HG03097 (cell line): ENCODE measurements around the gene SNX30.

Experiments used
- ATAC-seq: cut with Tn5 transposase; IDR thresholded peaks from one replicate; pipeline ENCODE4 v1.9.1; 2021; ENCODE audit not compliant: unreplicated experiment, low FRiP score

SNX30 gene

DNA sequence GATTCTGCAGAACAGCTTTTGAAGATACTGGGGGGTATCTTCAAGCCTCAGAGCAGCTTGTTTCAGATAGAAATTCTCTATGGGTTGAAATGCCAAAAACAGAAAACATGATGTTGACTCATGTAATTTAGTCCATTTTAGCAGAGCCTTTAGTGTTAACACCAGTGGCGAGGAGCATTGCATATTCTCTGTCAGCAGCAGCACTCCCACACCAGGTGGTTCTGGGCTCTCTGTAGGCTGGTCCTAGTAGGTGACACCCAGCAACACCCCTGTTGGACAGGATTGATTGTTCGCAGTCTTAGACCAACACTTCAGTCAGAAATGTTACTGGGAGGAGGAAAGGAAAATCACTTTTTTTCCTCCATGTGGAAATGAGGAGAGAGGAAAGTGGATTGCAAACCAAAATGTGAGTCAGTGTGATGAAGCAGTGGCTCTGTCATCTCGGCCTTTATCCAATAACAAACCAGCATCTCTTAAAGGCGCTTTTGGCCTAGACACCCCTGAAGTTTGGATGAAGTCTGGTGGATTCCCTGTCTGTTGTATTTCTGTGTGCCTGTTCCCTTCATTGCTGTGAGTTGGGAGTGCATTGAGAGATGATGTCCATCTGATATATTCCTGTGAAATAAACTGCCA lies 123.3 kb downstream of the SNX30 start:
- no peak for ATAC-seq

DNA sequence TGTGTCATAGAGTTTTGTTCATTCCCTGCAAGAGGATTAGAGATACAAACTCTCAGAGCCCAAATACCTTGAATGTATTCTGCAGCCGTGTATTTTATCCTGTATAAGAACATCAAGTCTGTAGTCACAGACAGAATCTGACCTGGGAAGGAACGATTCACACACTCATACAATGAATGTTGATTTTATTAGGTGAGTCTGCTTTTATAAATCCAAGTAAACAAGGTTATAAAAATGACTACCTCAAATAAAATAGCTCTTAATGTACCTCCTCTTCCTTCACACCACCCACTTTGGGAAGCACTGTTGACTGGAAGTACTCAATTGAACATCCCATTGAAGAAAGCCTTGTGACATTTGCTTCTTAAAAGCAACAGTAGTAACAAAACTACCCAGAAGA lies 128.2 kb downstream of the SNX30 start:
- no peak for ATAC-seq

DNA sequence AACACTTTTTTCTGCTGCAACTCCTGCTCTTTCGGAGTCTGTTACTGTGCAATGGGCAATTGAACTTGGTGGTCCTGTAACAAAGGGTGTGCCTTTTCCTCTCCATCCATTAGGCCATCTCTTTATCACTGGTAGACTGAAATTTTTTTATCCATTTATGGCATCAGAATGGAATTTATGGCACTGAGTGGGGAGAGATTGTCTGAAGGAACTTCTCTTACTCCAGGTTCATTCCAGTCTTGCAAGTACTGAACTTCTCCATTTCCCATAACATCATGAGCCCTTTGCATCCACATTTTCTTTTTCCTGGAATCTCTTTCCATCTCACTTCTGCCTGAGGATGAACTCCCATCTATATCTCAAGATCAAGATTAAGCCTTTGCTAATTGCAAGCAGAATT lies 130.1 kb downstream of the SNX30 start:
- no peak for ATAC-seq

DNA sequence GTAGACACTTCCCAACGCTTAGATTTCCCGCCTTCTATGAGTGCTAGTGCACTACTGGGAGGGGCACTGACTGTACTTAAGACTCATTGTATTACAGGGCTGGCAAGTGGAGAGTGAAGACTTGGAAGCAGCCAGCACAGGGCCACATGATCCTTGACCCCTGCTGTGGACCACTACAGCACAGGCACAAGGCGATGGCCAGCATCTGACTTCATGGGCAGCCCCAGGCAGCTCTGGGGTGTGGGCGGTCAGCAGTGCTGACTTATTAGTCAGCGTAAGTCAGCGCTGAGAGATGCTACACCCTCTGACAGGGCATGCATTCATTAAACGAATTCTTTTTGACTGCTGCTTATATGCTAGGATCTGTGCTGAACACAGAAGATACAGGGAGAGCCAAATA lies 130.8 kb downstream of the SNX30 start:
- no peak for ATAC-seq

DNA sequence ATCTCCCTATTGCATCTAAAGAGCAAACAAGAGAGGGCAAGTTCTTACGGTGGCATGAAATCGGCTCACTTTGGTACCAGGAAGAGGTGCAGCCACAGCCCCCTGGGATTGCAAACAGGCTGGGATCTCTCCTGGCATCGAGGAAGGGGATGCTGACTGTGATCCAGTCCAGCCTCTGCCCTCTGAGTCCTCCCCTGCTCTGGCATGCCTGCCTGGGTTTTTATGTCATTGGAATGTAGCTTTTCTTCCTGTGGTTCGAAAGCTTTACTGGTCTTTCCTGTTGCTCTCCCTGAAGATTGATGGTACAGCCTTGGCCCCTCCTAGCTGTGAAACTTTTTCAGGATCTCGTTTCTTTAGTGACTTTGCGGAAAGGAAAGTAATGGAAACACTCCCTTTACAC lies 133.5 kb downstream of the SNX30 start:
- no peak for ATAC-seq

DNA sequence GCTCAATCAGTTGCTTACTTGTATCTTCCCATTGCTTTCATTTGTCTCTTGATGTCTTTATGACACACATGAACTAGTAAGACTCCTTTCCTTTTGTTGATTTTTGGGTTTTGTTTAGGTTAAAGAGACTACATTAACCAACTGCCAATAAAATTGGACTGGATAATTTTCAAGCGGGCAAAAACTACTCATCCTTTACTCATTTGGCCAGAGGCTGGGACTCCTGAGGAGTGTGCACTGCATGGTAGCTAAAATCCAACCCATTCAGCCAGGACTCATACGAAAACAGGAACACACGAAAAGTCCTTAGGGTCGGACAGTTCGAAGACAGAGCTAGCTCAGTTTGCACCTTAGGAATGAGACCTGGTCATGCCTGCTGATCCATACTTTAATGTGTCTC lies 134.2 kb downstream of the SNX30 start:
- ATAC-seq = no peak

DNA sequence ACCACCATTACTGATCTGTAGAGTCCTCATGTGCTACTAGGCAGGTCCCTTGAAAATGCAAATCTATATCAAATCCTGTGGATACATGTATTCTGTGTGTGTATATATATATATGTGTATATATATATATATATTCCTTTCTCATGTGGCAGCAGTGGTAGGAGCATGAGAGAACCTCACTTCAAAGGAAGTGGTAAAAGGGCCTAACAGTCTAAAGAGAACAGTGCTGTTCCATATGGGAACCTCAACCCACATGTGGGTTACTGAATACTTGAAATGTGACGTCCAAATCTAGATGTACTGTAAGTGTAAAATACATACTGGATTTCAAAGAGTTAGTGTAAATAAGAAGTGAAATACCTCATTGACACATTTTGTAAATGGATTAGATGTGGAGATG lies 134.8 kb downstream of the SNX30 start:
- ATAC-seq = no peak

DNA sequence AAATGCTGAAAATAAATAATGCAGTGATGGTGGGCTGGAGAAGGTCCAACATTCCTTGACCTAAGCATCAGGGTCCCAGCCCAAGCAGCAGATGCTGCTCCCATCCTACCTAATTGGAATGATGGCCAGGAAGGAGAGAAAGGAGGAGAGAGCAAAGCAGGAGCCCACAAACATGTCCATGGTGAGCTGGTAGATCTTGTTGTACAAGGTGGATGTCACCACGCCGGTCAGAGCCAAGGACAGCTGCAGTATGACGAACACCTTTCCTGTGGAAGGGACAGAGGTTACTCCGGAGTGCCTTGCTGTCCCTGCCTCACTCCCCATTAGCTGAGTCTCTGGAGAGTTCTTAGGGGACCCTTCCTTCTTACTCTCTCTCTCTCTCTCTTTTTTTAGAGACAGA lies 135.8 kb downstream of the SNX30 start:
- ATAC-seq = no peak

DNA sequence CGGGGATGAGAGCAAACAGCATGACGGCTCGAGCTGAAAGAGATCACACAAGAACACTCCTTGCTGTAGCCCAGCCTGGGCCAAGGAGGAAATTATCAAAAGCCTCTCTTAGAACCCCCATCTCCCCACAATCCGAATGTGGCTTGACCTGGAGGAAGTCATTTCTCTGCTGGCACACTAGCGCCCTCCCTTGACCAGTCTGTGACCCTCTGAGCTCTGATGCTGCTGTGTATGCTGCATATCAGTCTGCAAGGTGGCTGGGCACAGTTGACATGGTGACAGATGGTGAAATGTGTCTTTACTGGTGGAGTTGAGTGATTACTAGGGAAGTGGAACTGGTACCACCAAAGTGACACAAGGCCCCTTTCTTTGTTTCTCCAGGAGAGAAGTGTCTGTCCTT lies 136.8 kb downstream of the SNX30 start:
- no peak for ATAC-seq

DNA sequence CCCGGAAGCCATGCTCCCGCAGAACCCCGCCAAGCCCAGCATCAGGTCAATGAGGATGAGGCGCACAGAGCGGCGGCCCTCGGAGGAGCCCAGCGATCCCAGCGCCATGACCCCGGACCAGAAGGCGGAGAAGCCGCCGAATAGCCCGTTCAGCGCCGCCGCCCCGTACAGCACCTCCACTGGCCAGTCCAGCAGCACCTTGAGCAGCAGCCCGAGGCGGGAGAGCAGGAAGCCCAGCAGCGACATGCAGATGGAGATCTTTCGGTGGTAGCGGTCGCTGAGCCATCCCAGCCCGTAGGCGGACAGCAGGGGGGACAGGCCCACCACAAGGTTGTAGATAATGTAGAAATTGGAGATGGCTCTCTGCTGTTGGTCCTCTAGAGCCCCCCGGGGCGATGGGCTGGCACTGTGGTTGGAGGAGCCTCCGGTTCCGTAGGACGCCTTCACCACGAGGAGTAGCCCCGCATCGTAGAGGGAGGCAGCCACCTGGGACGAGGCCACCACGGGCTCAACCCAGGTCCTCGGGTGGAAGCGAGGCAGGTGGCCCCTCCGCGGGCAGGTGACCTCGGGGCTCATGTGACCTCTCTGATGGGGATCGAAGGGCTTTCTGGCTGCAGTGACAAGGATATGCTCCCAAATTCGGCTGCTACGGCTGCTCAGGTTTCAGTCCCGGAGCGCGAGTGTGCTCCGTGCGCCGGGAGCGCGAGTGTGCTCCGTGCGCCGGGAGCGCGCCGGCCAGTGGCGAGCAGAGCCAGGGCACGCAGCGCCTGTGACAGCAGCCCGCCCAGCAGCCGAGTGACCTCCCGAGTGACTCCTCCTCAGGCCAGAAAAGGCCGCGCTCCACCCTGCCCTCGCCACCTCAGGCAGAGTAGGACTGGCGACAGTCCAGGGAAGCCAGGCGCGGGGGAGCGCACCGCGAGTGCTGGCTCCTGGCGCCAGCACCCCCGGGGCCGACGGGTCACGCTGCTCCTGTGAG lies 139.8 kb downstream of the SNX30 start, which contains the start of gene SLC46A2:
SLC46A2 (minus strand) TSS at position 771 of the 976 bp plus-strand sequence; CDS start at position 576, 195 bp downstream.
- no peak for ATAC-seq

DNA sequence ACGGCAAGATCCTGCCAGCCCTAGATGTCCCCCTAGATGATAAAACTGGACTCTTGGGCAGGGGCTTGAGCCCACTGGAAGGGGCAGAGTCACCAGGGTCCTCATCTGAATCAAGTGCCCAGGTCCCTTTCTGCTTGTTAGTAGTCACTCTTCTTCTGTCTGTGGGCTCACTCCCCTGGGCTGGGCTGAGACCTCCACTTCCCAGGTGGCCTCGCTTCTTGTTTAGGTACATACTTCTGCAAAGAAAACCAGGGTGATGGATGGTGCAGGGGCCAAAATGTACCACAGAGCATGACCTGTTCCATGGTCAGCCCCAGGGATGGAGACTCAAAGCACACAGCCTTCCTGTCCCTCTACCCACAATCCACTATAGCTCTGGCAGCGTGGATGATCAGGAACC lies 141.0 kb downstream of the SNX30 start:
- no peak for ATAC-seq

DNA sequence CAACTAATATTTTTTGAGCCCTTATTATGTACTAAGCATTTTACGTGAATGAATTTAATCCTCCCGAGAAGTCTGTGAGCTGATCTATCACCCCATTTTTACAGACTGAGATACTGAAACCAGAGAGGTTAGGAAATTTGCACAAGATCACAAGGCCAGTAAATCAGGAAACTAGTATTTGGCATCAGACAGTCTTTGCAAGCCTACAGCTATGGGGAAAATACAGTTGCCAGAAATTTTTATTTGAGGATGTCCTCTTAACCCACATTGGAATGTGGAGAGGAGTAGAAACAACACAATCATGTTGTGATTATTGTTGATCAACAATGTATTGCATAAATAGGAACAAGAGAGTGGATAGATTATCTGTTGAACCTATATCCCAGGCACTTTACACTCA lies 142.4 kb downstream of the SNX30 start:
- no peak for ATAC-seq

DNA sequence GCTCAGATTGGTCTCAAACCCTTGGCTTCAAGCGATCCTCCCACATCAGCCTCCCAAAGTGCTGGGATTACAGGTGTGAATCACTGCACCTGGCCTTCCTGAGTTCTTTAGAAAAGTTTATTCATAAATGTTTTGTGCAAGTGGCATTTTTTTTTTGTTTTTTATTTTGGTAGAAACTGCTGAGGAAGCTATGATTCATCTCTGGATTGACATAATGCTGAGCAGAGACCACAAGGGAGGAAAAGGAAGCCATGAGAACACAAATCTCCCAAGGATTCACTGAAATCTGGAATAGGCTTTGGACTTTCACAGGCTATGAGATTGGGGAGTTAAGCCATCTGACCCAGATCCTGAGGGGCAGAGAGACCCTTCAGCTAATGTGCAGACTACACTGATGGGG lies 143.5 kb downstream of the SNX30 start:
- ATAC-seq = no peak

DNA sequence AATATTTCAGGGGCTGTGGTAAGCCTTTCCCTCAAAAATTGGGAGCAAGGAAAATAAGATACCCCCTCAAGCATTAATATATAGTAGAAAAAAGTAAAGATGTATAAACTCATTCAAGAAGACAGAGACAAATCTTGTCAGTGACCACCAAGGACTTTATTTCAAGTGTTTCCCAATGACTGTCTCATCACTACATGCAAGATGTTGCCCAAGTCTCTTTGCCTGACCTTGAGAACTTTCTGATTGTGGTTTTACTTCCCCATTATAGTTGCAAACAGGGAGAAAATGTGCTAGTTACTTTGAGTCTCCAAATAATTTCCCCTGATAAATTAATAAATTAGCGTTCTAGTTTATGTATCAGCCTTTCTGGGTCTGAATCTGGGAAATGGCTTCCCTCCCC lies 144.1 kb downstream of the SNX30 start:
- no peak for ATAC-seq

DNA sequence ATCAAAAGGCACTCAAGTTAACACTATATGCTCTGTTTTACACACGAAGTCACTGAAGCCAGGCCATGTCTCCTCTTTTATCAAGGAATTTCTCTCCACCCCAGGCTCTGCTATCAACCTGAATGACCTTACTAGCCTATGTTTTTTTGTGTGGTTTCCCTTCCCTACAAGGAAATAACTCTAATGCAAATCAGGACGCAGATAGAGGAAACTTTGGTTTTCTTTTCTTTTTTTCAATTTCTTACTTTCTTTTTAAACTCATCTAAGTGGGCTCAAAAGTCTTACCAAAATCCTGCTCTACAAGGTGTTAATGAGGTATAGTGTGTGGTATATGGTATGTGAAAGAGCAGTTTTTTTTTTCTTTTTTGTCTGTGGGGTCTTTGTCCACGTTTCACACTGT lies 145.6 kb downstream of the SNX30 start:
- no peak for ATAC-seq

DNA sequence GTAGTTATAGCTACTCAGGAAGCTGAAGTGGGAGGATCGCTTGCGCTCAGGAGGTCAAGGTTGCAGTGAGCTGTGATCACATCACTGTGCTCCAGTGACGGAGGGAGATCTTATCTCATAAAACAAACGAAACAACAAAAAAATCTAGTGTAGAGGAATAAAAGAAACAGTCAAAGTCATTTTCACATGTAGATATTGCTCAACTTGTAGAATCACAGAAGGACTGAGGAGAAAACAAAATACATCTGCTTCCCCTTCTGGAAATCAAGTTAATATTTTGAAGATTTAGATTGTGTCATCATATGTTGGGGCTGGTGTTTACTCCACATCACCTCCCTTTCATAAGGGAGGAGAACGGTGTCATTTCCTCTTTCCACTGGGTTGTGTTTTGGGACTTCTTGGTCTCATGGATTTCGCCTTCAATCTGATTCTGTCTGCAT lies 148.3 kb downstream of the SNX30 start:
- ATAC-seq = no peak

DNA sequence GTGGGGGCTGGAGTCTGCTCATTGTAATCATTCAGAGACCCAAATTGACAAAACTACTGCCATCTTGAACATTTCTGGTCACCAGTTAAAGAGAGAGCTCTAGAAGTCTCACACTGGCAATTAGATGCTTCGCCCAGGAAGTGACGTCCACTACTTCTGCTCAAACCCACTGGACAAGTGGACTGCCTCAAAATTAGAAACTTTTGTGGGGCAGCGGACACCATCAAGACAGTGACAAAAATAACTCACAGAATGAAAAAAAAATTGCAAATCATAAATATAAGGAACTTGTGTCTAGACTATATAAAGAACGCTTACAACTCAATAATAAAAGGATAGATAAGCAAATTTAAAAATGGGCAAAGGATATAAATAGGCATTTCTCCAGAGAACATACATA lies 149.9 kb downstream of the SNX30 start:
- no peak for ATAC-seq

DNA sequence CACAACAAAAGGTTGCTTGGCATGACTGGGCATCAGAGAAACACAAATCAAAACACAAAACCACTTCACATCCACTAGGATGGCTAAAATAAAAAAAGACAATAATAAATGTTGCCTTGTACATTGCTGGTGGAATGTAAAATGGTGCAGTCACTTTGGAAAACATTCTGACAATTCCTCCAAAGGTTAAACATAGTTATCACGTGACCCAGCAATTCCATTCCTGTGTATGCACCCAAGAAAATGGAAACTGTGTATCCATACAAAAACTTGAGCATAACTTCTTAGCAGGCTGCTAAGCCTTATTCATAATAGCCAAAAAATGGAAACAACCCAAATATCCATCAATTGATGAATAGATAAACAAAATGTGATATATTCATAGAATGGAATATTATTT lies 150.3 kb downstream of the SNX30 start:
- ATAC-seq = no peak

DNA sequence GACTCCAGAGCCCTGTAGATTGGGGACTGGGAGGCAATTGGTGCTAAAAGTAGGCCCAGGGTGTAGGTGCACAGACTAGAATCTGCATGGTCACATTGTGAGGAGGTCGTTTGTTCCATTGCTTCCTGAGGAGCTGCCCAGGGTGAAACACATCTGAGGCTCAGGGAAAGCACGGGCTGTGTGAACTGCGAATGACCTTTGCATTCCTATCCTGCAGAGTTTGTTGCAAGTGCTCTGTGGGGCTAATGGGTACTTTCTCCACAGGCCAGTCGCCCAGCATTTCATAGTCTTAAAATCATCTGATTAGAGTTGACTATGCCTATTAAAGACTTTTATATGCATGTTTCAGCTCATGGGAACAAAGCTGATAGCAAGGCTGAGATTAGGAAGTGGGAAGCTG lies 154.5 kb downstream of the SNX30 start:
- ATAC-seq = no peak

DNA sequence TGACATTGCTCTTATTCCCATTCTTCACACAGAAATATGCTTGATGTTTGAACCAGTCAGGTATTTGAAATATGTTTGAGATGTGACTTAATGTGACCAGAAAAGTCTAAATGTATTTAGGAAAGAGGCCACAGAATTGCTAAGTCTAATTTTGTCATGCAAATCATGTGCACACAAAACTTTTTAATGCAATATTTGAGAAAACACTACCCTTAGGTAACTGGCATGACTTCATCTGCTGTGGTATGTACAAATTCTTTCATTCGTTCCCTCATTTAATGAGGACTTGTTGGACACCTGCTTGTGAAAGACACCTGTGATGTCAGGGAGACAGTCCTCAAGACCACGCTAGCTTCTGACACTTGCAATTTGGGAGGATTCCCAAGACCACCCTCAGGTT lies 161.2 kb downstream of the SNX30 start:
- no peak for ATAC-seq

DNA sequence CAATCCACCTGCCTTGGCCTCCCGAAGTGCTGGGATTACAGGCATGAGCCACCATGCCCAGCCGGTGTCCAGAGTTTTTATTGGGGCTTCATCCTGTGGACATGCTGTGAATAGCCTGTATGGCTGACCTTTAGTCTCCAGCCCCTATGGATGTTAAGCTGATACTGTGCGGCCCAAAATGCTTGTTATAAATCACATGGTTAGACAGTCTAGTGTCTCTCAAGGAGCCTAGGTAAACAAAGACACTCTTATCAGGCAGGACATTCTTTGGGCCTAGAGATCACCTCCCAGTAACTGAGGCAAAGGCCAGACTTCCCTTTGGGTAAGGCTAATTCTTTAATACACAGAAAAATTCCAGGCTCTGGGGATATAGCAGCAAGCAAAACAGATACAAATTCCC lies 162.1 kb downstream of the SNX30 start:
- no peak for ATAC-seq

DNA sequence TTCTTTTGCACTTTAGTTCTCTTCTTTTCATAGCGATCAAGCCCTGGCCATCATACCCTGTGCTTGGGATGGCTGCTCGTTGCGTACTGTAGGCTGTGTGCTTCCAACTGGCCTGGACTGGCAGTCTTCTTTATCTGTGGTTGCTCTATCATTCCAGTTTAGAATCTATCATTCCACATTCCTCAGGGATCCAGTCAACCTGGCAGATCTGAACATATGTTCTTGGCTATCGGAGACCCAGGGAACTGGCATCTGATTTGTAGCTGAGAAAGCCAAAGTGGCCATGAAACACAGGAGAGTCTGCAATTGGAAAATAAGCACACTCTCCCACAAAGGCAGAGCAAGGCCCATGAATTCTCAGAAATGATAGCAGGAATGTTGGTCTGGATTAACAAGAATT lies 162.8 kb downstream of the SNX30 start:
- no peak for ATAC-seq
